Activated naive CD4-positive, alpha-beta T cell treated with anti-CD3 and anti-CD28 coated beads, Interleukin-2, amount 50 U/mL, for 24 hours (primary cell): ENCODE results near the gene TMEM138.
"Not testable (repeated sequence)": the region's sequence is repeated elsewhere in the genome, so short reads cannot be mapped to it uniquely, and the experiment has no call there.

Experiments
- H3K27ac Mint-ChIP-seq: one replicate; pipeline ENCODE4 v1.8.0; 2021; ENCODE audit warnings: mild to moderate bottlenecking, mixed read lengths
- H3K27me3 Mint-ChIP-seq: one replicate; pipeline ENCODE4 v1.8.0; 2021; ENCODE audit warnings: mixed read lengths
- H3K36me3 Mint-ChIP-seq: one replicate; pipeline ENCODE4 v1.8.0; 2021; ENCODE audit warnings: mixed read lengths
- H3K4me1 Mint-ChIP-seq: one replicate; pipeline ENCODE4 v1.8.0; 2021; ENCODE audit warnings: mixed read lengths
- H3K4me3 Mint-ChIP-seq: one replicate; pipeline ENCODE4 v1.8.0; 2021; ENCODE audit warnings: mild to moderate bottlenecking, mixed read lengths
- H3K9me3 Mint-ChIP-seq: one replicate; pipeline ENCODE4 v1.8.0; 2021; ENCODE audit warnings: mixed read lengths

Gene TMEM138

DNA sequence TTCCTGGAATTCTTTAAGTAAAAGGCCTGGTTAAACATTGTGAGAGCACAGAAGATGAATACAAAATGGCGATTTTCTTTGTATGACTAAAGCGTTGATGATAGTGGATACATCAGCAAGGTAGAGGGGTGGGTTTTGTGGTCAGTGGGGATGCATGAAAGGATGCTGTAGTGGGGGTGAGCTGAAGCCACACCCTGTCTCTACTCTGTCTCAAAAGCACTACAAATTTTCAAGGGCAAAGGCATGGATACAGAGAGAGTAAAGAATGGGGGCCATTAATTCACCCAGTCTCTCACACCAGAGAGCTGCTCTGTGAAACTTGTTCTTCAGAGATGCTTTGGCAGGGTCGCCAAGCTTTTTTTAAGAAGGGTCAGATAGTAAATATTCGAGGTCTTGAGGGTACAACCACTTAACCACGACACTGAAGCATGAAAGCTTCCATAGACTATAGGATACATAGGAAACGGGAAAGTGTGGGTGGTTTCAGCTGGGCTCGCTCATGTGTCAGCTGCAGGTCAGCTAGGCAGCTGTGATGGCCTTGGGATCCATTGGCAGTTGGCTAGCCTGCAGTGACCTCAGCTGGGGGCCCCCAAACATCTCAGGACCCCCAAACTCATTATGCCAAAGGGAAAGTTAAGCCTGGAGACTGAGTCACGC lies 8.3 kb downstream of the TMEM138 start:
- Mint-ChIP-seq H3K4me1 (no peaks in the 10 kb centered on the region), H3K27me3 (no peaks in the 10 kb centered on the region), H3K9me3 (no peaks in the 10 kb centered on the region), H3K27ac (no peak overlapping the region), H3K36me3 (peaks cover 6% of the 10 kb centered on the region), H3K4me3 (no peak overlapping the region)

DNA sequence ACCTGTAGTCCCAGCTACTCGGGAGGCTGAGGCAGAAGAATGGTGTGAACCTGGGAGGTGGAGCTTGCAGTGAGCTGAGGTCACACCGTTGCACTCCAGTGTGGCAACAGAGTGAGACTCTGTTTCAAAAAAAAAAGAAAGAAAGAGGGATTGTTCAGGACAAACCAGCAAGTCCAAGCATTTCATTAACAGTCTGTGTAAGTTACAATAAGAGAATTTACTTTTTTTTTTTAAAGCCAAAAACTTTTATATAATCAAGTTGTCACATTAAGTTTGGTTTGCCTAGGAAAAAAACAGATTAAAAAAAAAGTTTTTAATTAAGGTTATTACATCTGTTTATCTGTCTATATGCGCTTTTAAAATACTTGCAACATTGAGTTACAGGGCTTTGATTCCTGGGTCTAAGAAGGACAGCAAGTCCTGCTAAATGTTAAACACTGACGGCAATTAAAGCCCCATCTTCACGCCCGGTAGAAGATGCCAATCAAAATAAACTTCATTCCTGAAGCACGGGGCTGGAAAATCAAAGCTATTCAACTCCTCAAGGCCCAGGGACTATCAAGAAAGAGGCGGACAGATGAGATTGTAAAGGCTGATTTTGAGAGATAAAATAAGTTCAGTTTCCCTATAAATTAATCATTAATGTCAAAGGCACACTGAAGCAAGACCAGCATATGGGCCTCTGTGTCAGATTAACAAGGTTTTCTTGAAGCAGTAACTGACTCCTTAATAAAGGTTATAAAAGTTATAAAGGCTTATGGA lies 10.7 kb downstream of the TMEM138 start:
- Mint-ChIP-seq H3K4me1 (no peaks in the 10 kb centered on the region), H3K27ac (no peak overlapping the region), H3K36me3 (peaks cover 7% of the 10 kb centered on the region), H3K27me3 (no peaks in the 10 kb centered on the region), H3K4me3 (no peak overlapping the region), H3K9me3 (no peaks in the 10 kb centered on the region)

DNA sequence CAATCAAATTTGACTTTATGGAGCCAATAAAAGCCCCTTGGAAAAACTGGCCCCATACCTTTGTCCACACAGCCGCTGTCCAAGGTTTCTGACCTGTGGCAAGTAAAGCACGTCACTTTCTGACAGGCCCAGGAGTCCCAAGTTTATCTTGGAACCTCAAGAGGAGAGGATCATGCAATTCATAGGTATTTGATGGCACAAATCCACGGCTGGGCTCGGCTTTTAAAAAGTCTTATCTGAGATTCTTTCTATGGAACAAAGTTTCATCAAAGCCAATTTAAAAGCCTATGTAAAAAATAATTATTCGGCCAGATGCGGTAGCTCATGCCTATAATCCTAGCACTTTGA lies 13.6 kb downstream of the TMEM138 start:
- no peak overlapping the region for H3K27ac Mint-ChIP-seq
- no peaks in the 10 kb centered on the region for H3K4me1 Mint-ChIP-seq
- no peaks in the 10 kb centered on the region for H3K9me3 Mint-ChIP-seq
- no peaks in the 10 kb centered on the region for H3K27me3 Mint-ChIP-seq
- no peak overlapping the region for H3K4me3 Mint-ChIP-seq
- H3K36me3 Mint-ChIP-seq, result peaks cover 7% of the 10 kb centered on the region

DNA sequence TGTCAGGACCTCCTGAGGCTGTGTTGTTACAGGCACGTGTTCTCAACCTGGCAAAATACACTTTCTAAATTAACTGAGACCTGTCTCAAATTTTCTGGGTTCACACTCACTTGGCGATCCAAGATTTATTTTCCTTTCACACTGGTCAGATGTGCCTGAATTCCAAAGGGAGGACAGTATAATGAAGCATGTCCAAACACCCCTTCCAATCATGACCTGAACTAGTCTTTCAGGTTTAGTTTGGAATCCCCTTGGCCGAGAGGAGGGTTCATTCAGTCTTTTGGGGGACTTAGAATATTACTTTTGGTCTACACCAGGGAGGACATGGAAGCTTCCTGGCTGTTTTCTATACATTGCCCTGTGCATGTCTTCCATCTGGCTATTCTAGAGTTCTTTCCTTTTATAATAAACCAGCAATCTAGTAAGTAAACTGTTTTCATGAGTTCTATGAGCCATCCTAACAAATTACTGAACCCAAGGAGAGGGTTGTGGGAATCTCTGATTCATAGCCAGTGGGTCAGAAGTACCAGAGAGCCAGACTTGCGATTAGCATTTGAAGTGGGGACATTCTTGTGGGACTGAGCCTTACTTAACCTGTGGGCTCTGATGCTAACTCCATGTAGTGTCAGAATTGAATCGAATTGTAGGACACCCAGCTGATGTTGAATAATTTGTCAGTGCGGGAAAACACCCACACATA lies 15.4 kb downstream of the TMEM138 start:
- H3K9me3 Mint-ChIP-seq, result no peaks in the 10 kb centered on the region
- H3K4me3 Mint-ChIP-seq, result no peak overlapping the region
- H3K36me3 Mint-ChIP-seq, result peaks cover 5% of the 10 kb centered on the region
- H3K27ac Mint-ChIP-seq, result no peak overlapping the region
- H3K4me1 Mint-ChIP-seq, result no peaks in the 10 kb centered on the region
- H3K27me3 Mint-ChIP-seq, result no peaks in the 10 kb centered on the region

DNA sequence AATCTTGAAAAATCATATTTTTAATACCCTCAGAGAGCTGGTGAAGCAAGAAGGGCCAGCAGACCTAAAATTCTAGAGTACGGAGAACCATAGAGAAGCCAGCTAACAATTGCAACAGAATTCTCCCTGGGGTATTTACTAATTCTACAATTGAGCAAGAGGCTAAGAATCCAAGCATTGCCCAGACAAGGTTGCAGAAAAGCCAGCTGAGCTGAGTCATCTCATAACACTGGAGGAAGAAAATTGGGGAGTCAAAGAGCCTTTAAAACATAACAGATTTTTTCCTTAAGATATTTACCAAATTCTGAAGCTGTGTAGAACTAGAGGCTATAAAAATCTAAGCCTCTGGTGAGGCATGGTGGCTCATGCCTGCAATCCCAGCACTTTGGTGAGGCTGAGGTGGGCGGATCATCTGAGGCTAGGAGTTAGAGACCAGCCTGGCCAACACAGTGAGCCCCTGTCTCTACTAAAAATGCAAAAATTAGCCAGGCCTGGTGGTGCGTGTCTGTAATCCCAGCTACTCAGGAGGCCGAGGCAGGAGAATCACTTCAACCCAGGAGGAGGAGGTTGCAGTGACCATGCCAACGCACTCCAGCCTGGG lies 16.6 kb downstream of the TMEM138 start:
- no peaks in the 10 kb centered on the region for H3K9me3 Mint-ChIP-seq
- no peaks in the 10 kb centered on the region for H3K27me3 Mint-ChIP-seq
- H3K36me3 Mint-ChIP-seq, result peaks cover 3% of the 10 kb centered on the region
- no peak overlapping the region for H3K4me3 Mint-ChIP-seq
- H3K4me1 Mint-ChIP-seq, result no peaks in the 10 kb centered on the region
- no peak overlapping the region for H3K27ac Mint-ChIP-seq

DNA sequence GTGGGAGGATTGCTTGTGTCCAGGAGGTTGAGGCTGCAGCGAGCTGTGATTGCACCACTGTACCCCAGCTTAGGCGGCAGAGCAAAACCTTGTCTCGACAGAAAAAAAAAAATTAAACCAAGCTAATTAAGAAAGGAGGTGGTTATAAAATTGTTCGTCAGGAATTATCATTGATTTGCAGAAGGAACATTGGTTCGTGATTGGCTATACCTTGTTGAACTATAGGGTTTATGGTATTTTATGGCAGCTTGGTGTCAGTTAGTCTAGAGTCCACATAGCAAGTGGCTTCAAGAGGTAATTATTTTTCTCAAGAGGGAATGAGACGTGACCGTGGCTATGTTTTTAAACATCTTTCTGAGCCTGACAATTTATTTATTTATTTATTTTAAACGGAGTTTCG lies 18.7 kb downstream of the TMEM138 start:
- H3K9me3 Mint-ChIP-seq, result no peaks in the 10 kb centered on the region
- H3K36me3 Mint-ChIP-seq, result peaks cover 2% of the 10 kb centered on the region
- no peaks in the 10 kb centered on the region for H3K27me3 Mint-ChIP-seq
- H3K4me1 Mint-ChIP-seq, result peaks cover 9% of the 10 kb centered on the region
- no peak overlapping the region for H3K27ac Mint-ChIP-seq
- no peak overlapping the region for H3K4me3 Mint-ChIP-seq

DNA sequence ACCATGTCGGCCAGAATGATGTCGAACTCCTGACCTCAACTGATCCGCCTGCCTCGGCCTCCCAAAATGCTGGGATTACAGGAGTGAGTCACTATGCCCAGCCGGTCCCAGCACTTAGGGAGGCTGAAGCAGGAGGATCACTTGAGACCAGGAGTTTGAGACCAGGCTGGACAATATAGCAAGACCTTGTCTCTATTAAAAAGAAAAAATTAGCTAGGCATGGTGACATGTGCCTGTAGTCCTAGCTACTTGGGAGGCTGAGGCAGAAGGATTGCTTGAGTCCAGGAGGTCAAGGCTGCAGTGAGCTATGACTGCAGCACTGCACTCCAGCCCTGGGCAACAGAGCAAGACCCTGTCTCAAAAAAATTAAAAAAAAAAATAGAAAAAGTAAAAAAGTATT lies 21.7 kb downstream of the TMEM138 start:
- H3K4me1 Mint-ChIP-seq, H3K4me3 Mint-ChIP-seq, H3K9me3 Mint-ChIP-seq, H3K27ac Mint-ChIP-seq, H3K27me3 Mint-ChIP-seq, H3K36me3 Mint-ChIP-seq: not testable (repeated sequence)

DNA sequence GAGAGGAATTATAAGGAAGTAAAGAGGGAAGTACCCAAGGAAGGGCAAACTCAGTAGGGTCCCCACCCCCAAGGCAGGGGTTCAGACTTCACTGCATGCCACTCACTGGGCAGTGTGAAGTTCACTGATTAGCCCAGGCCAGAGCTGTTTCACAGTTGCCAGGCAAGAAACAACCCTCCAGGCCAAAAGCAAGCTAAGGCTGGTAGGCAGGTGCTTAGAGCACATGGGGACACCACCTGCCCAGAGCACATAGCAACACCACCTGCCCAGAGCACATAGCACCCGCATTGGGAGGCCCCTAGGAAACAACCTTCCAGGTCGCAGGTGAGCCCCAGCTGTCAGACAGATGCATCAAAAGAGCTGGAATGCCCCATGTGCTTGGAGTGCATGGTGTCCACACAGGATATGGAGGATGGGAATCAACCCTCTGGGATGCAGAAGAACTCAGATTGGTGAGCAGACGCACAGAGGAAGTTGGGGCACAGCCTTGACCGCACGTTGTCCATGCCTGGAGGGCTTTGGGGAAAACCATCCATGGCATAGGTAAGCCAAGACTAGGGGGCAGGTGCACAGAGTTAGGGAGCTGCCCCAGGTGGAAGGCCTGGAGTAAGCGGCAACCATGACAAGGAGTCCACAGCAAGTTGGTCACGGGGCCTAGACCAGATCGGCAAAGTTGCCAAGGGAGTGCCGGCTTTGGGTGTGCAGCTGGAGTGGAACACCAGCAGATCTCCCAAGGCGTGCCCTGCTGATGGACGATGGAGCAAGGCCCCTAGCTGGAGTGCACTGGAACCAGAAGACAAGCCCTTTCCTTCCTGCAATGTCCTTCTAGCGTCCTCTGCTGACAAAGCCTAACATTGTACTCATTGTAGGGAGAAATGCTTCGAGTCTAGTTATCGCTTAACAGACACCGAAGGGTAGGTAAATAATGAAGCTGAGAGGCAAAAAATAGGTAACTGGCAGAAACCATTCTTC lies 22.4 kb downstream of the TMEM138 start:
- Mint-ChIP-seq H3K36me3 (no peaks in the 10 kb centered on the region), H3K27me3 (no peaks in the 10 kb centered on the region), H3K4me3 (no peak overlapping the region), H3K9me3 (no peaks in the 10 kb centered on the region), H3K27ac (no peak overlapping the region), H3K4me1 (peaks cover 9% of the 10 kb centered on the region)

DNA sequence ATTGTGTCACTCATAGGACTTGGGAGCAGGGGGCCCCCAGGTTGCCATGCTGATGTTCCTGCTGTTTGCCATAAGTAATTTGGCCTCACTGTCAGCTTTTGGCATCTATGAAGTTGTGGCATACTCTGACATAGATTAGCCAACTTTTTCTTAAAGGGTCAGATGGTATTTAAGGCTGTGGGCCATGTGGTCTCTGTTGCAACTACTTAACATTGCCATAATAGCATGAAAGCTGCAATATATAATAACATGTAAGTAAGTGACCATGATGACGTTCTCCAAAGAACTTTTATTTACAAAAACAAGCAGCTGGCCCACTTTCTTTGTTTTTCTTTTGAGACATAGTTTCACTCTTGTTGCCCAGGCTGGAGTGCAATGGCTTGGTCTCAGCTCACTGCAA lies 28.0 kb downstream of the TMEM138 start:
- H3K4me1 Mint-ChIP-seq, result peaks cover 30% of the 10 kb centered on the region
- no peaks in the 10 kb centered on the region for H3K27me3 Mint-ChIP-seq
- H3K4me3 Mint-ChIP-seq, result no peak overlapping the region
- H3K27ac Mint-ChIP-seq, result no peak overlapping the region
- H3K9me3 Mint-ChIP-seq, result no peaks in the 10 kb centered on the region
- H3K36me3 Mint-ChIP-seq, result no peaks in the 10 kb centered on the region

DNA sequence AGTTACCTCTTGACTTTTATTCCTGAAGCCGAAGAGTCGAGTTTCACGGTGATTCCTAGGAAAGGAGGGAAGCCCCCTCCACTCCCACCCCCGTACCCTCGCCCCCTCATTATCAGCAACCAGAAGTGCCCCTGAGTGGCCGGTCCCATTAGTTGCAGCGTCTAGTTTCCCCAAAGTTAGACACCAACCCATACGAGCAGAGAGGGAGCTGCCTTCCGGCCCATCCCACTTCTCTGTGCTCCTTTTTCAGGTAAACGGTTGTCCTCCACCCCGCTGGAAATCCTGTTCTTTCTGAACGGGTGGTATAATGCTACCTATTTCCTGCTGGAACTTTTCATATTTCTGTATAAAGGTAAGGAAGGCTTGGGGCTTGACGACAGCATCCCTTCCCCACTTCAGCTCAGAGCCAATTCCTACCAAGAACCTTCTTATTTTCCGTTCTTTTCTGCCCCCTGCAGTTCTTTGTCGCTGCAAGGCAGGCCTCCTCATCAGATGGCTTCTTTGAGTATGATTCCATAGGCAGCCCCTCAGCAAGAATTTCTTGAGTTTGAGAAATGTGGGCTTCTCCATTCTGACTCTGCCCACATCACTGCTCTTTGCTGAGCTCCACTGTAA lies 30.9 kb downstream of the TMEM138 start:
- Mint-ChIP-seq H3K9me3 (no peaks in the 10 kb centered on the region), H3K36me3 (no peaks in the 10 kb centered on the region), H3K27ac (peak overlapping the region; percentile 93), H3K4me1 (peaks cover 23% of the 10 kb centered on the region), H3K27me3 (no peaks in the 10 kb centered on the region), H3K4me3 (peak overlapping the region; percentile 93)

DNA sequence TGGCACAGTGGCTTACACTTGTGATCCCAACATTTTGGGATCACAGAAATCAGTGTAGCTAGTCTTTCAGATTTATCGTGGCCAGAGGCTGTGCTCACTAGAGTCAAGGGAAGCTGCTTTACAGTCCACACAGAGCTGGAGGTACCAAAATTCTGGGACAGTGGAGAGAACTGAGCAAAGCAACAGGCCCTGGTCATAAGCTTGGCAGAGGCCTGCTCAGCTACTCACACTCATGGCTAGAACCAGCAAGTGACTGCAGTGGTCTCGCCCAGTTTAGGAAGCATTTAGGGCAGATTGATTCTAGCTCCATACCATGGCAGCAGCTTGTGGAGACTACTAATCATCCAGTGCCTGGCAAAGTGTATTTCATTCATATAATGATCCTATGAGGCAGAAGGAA lies 39.0 kb downstream of the TMEM138 start:
- no peak overlapping the region for H3K27ac Mint-ChIP-seq
- peaks cover 4% of the 10 kb centered on the region for H3K36me3 Mint-ChIP-seq
- no peaks in the 10 kb centered on the region for H3K9me3 Mint-ChIP-seq
- H3K4me1 Mint-ChIP-seq, result no peaks in the 10 kb centered on the region
- no peak overlapping the region for H3K4me3 Mint-ChIP-seq
- no peaks in the 10 kb centered on the region for H3K27me3 Mint-ChIP-seq

DNA sequence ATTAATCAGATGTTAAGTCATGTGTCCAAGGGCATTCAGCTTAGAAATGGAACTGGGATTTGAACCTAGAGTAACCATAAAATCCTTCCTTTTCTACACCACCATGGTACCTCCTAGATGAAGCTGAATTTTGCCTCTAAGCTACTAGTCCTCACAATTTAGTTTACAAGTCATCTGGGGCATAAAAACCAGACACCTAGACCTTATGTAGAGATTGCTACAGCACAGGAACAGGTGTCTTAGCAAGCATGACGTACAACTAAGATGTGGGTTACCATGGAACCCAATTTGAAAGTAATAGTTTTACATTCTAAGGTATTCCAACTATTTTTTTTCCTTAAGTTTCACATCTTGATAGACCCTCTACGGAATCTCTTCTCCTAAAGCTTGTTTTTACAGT lies 39.4 kb downstream of the TMEM138 start:
- Mint-ChIP-seq H3K4me3 (no peak overlapping the region), H3K27me3 (no peaks in the 10 kb centered on the region), H3K9me3 (no peaks in the 10 kb centered on the region), H3K27ac (no peak overlapping the region), H3K36me3 (peaks cover 4% of the 10 kb centered on the region), H3K4me1 (no peaks in the 10 kb centered on the region)

DNA sequence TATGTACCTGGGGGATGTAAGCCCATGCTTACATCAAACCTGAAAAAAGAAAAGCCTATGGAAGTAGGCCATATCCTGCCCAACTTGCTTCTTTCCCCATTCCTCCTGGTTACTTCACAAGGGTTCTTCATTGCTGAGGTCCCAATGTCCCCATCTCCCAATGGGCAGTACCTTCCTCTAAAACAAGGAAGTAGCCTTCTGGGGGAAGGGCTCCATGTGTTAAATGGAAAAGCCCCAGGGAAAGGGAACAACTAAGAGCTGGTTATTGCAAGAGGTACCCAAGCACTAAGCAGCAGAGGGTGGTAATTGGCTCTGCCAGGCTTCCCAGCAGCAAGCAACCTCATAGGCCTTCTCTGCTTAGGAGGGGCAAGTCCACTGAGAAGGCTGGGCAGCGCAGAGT lies 41.5 kb downstream of the TMEM138 start:
- no peaks in the 10 kb centered on the region for H3K9me3 Mint-ChIP-seq
- H3K4me1 Mint-ChIP-seq, result no peaks in the 10 kb centered on the region
- H3K4me3 Mint-ChIP-seq, result no peak overlapping the region
- no peak overlapping the region for H3K27ac Mint-ChIP-seq
- H3K27me3 Mint-ChIP-seq, result no peaks in the 10 kb centered on the region
- peaks cover 6% of the 10 kb centered on the region for H3K36me3 Mint-ChIP-seq

DNA sequence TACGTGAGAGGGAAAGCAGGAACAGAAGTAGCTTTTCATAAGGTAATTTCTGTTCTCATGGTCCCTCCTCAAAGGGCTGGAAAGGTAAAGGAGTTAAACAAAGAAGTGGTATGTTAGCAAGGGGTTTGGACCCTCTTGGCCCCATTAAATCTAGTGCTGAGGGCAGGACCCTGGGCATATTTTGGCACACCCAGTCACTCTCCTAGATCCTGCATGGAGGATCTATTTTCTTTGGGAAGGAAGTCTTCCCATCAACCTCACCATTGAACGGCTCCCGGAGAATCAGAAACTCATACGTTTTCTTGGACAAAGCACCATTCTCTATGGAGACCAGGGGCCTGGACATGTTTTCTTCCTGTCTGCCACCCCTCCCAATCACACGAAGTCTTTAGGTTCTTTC lies 41.9 kb downstream of the TMEM138 start:
- Mint-ChIP-seq H3K36me3 (peaks cover 6% of the 10 kb centered on the region), H3K27me3 (no peaks in the 10 kb centered on the region), H3K27ac (no peak overlapping the region), H3K9me3 (no peaks in the 10 kb centered on the region), H3K4me1 (no peaks in the 10 kb centered on the region), H3K4me3 (no peak overlapping the region)

DNA sequence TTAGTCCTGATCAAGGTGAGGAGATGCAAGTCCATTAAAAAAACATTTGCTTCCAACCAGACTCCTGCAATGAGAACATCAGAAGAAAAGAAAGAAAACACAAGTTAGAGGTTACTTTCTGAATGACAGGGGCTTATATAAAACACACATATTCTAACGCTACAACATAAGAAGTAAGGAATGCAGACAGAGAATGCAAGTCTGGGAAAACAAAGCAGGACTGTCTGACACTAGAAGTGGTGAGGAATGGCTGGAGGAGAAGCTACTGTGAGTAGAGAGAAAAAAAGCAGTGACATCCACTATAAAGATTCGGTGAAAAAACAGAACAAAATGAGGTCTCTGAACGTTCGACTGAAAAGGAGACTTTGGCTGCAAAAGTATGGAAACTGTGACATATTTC lies 42.5 kb downstream of the TMEM138 start:
- Mint-ChIP-seq H3K36me3 (peaks cover 6% of the 10 kb centered on the region), H3K27ac (no peak overlapping the region)

More for the DNA sequence above, 42.5 kb downstream of the TMEM138 start:
- H3K4me3 Mint-ChIP-seq, result no peak overlapping the region
- H3K4me1 Mint-ChIP-seq, result no peaks in the 10 kb centered on the region
- no peaks in the 10 kb centered on the region for H3K27me3 Mint-ChIP-seq
- H3K9me3 Mint-ChIP-seq, result no peaks in the 10 kb centered on the region
